GM10266 (cell line): ENCODE results near the gene RFX7.

Experiments used
- DNase-seq: peaks from one replicate; pipeline ENCODE4 v3.0.0; 2012; ENCODE audit errors: extremely low spot score
- TF ChIP-seq, protein P1 (sequence below): IDR thresholded peaks from 2 replicates; pipeline ENCODE4 v1.5.1; 2012; ENCODE audit warnings: mild to moderate bottlenecking, low read depth; ENCODE audit not compliant: control insufficient read depth, insufficient read depth; ENCODE audit errors: missing control alignments

Gene RFX7

DNA sequence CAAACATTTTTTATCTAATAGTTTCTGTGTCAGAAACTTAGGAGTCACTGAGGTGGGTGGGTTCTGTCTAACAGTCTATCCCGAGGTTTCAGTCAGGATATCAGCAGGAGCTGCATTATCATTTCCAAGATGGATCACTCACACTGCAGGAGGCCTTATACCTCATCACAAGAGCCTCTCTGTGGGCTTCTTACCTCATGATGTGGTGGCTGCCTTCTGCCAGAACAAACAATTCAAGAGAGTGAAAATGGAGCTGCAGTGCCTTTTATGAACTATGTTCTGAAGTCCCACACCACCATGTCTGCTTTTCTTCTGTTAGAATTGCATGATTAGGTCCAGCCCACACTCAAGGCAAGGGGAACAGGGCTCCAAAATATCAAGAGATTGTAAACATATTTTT is 27.9 kb downstream of the RFX7 start:
- TF ChIP-seq, protein P1, sequence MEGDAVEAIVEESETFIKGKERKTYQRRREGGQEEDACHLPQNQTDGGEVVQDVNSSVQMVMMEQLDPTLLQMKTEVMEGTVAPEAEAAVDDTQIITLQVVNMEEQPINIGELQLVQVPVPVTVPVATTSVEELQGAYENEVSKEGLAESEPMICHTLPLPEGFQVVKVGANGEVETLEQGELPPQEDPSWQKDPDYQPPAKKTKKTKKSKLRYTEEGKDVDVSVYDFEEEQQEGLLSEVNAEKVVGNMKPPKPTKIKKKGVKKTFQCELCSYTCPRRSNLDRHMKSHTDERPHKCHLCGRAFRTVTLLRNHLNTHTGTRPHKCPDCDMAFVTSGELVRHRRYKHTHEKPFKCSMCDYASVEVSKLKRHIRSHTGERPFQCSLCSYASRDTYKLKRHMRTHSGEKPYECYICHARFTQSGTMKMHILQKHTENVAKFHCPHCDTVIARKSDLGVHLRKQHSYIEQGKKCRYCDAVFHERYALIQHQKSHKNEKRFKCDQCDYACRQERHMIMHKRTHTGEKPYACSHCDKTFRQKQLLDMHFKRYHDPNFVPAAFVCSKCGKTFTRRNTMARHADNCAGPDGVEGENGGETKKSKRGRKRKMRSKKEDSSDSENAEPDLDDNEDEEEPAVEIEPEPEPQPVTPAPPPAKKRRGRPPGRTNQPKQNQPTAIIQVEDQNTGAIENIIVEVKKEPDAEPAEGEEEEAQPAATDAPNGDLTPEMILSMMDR: no peak
- DNase-seq: no peak

DNA sequence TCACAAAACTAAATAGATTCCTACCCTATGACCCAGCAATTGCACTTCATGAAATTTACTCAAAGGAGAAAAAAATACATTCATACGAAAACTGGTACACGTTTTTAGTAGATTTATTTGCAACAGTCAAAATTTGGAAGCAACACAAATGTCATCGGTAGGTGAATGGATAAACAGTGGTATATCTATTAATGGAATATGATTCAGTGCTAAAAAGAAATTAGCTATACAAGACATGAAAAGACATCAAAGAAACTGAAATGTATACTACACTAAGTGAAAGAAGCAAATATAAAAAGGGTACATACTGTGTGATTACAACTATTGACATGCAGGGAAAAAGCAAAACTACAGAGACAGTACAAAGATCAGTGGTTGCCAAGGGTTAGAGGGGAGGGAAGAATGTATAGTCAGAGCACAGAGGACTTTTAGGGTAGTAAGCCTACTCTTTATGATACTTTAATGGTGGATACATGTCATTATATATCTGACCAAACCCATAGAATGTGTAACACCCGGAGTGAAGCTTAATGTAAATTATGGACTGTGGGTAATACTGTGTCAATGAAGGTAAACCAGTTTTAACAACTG is 31.6 kb downstream of the RFX7 start:
- DNase-seq: no peak
- TF ChIP-seq, protein P1: no peak

DNA sequence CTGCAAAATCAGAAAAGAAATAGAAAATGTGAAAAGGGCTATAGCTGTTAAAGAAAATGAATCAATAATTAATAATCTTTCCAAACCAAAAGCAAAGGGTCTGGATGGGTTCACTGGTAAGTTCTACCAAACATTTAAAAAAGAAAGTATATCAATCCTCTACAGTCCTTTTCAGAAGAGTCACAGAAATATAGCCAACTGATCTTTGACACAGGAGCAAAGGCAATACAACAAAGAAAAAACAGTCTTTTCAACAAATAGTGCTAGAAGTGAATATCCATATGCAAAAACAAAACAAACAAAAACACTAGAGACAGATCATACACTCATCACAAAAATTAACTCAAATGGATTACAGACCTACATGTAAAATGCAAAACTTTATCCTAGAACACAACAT is 32.6 kb downstream of the RFX7 start:
- no peak for DNase-seq
- TF ChIP-seq, protein P1: no peak

DNA sequence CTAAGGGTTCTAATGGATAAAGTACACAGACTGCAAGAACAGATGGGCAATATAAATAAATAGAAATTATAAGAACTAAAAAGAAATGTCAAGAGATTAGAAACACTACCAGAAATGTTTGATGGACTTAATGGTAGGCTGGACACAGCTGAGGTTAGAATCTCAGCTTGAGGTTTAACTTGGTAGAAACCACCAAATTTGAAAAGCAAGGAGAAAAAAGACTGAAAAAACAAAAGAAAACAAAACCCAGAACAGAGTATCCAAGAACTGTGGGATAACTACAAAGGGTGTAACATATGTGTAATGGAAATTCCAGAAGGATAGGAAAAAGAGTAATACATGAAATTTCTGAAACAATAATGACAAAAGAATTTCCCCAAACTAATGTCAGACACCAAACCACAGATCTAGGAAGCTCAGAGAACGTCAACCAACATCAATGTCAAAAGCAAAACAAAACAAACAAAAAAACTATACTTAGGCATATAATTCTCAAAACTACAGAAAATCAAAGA is 35.0 kb downstream of the RFX7 start:
- DNase-seq: no peak
- TF ChIP-seq, protein P1: no peak

DNA sequence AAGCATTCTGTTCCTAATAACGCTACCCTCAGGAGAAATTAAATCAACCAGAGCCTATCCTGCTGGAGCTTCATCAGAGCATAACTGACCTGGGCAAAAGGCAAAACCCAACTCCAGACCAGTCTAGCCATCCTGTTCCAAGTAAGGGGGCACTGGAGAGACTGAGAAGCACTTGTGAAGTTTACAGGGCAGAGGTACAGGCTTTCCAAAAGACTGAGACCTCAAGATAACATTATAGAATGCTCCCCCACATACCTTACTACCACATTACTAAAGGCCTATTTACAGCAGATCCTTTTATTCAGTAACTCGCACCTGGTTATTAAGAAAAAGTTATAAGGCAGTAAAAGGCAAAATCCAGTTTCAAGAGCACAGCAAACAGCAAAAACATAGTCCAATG is 35.5 kb downstream of the RFX7 start:
- TF ChIP-seq, protein P1: no peak
- DNase-seq: no peak

DNA sequence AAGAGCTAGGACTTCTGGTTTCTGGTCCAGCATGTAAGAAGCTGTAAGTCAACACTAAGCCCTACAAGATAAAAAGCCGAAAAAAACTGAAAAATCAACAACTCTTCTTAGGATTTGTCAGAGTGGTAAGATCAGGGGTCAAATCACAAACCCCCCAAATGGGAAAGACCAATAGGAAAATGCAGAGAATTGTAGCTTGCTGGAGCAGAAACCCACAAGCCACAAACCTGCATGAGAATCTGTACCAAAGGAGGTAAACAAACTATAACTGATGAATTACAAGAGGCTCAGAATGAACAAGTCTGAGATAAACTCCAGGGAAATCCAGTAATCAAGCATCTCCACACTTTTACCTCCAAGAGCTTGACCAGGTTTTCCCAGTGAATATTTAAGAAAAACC is 36.0 kb downstream of the RFX7 start:
- DNase-seq: no peak

DNA sequence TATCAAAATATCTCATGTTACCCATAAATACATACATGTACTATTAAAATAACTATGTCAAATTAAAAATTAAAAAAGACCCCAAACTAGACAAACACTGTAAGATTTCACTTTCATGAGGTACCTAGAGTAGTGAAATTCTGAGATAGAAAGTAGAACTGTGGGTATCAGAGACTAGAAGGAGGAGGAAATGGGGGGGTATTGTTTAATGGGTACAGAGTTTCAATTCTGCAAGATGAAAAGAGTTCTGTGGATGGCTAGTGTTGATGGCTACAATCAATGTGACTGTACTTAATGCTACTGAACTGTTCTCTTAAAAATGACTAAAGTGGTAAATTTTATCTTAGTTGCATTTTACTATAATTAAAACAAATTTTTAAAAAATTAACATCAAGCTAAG is 36.6 kb downstream of the RFX7 start:
- no peak for DNase-seq
- TF ChIP-seq, protein P1: no peak

More for the DNA sequence above, 36.0 kb downstream of the RFX7 start:
- TF ChIP-seq, protein P1: no peak
